Activated CD8-positive, alpha-beta memory T cell treated with anti-CD3 and anti-CD28 coated beads, Interleukin-2, amount 50 U/mL, for 48 hours (primary cell): ENCODE measurements around the gene MARK3.
A peak's percentile ranks its signal among the peaks of the same experiment; 100 is the strongest.
"Not testable (repeated sequence)": the region's sequence is repeated elsewhere in the genome, so short reads cannot be mapped to it uniquely, and the experiment has no call there.

ENCODE experiments used
- DNase-seq: peaks from one replicate; pipeline ENCODE4 v3.0.0-alpha.2; 2020

MARK3 gene

GRCh38 chr14:103492156-103492925, 107.1 kb downstream of the MARK3 start:
- DNase-seq: no peak

- no peak for DNase-seq
These were observed 110.6 kb downstream of the MARK3 start for GRCh38 chr14:103495854-103496253.

- DNase-seq: no peak
These were observed 111.6 kb downstream of the MARK3 start for GRCh38 chr14:103496776-103497175.

DNA sequence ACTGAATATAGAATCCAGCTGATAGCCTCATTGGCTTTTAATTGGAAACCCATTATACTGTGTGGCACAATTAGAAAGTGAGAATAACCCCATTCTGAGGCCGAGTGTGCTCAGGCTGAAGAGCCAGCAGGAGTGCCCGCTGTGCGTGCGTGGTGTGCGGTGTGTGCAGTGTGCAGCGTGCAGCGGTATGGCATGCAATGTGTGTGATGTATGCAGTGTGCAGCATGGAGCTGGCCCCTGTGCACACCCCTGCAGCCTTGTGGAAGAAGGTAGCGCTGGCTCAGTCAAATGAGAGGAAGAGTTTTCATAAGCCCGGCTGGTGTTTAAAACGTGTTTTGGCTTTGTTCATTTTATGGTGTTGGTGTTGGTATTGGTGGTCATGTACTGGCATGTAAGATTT, 114.5 kb downstream of the MARK3 start:
- DNase-seq: no peak

GRCh38 chr14:103500148-103500990, 115.2 kb downstream of the MARK3 start:
- peak; percentile 93 for DNase-seq

GRCh38 chr14:103501041-103501870, 116.0 kb downstream of the MARK3 start:
- DNase-seq: no peak

GRCh38 chr14:103501921-103502669, 116.9 kb downstream of the MARK3 start:
- DNase-seq: no peak

- peak; percentile 37 for DNase-seq
These were observed 117.7 kb downstream of the MARK3 start for GRCh38 chr14:103502877-103503276.

- DNase-seq: peak; percentile 28
These were observed 118.1 kb downstream of the MARK3 start for GRCh38 chr14:103503296-103503695.

- peak; percentile 33 for DNase-seq
These were observed 119.9 kb downstream of the MARK3 start for GRCh38 chr14:103504991-103505565.

GRCh38 chr14:103507751-103508150, 122.5 kb downstream of the MARK3 start:
- no peak for DNase-seq

- DNase-seq: no peak
These were observed 123.5 kb downstream of the MARK3 start for GRCh38 chr14:103508521-103509329.

GRCh38 chr14:103509864-103510723, 124.9 kb downstream of the MARK3 start:
- no peak for DNase-seq

DNA sequence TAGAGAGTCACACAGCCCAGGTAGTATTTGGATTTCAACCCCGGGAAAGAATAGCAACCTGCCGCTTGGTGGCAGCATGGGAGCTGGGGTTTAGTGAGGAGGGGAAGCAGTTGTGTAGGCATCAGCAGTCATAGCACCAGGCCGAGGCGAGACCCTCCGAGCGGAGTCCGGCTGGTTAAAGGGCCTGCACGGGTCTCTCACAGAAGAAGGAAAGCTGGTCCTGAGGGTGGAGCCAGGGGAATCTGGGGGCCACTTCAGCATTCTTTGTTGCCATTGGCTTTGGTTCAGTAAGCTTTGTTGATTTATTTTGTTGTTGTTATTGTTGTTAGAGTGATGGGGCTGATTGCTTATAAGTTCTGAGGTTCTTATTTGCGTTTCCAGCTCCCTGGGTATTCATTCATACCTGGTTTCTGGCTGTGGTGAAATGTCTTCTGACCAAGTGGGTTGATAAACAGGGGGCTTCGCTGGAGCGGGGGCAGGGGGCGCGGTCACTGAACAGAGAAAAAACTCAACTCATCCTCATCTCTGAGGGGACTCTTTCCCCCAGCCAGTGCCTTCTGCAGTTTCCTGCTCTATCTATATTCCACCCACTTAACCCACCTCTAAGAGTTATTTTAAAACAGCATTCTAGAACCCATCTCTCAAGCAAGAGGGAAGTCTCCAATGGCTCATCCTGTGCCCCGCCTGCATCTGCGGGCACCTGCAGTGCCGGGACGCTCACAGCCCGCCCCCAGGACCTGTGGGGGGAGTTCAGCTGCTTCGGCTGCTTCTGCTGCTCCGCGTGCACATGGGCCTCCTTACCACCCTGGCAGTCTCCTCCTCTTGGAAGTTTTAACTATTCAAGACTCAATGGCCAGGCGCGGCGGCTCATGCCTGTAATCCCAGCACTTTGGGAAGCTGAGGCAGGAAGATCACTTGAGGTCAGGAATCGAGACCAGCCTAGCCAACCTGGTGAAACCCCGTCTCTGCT, 125.8 kb downstream of the MARK3 start:
- no peak for DNase-seq

- not testable (repeated sequence) for DNase-seq
These were observed 127.0 kb downstream of the MARK3 start for GRCh38 chr14:103512180-103512579.

- DNase-seq: no peak
These were observed 127.7 kb downstream of the MARK3 start for GRCh38 chr14:103512701-103513611.

- no peak for DNase-seq
These were observed 129.6 kb downstream of the MARK3 start for GRCh38 chr14:103514596-103515421.
